Keratinocyte (primary cell): ENCODE results near the gene SH3BP1. TPM values are rescaled to one million over a fixed set of nuclear protein-coding genes. Genes with fewer than 3 reads are reported as not detected.

Source experiments
- DNase-seq: peaks from one replicate; pipeline ENCODE4 v3.0.0-alpha.2; 2011; ENCODE audit warnings: low read depth, missing footprints, low spot score
- FAIRE-seq: peaks from 2 replicates; lab custom pipeline; 2011; peaks lifted over from hg19 to GRCh38; lab: Jason Lieb, UNC
- H2AFZ ChIP-seq: 2 replicates; pipeline ENCODE4 v1.6.0; 2012; ENCODE audit warnings: low read length, control low read depth, inconsistent platforms; ENCODE audit not compliant: control insufficient read depth
- H3K27ac ChIP-seq: 2 replicates; pipeline ENCODE4 v1.5.1; 2011; ENCODE audit warnings: low read length; ENCODE audit not compliant: control insufficient read depth, insufficient read depth
- H3K27me3 ChIP-seq: 3 replicates; pipeline ENCODE4 v1.6.0; 2011; ENCODE audit warnings: low read length; ENCODE audit not compliant: control insufficient read depth, insufficient read depth; ENCODE audit errors: extremely low read depth
- H3K36me3 ChIP-seq, 2 experiments: 2 replicates in 1 of 2; 3 replicates in 1 of 2; pipeline ENCODE4 v1.5.1; 2011; ENCODE audit warnings: low read length in 2 of 2, mild to moderate bottlenecking in 1 of 2; ENCODE audit not compliant: control insufficient read depth in 2 of 2, insufficient read depth in 2 of 2; ENCODE audit errors: extremely low read depth in 1 of 2
- H3K4me1 ChIP-seq: 3 replicates; pipeline ENCODE4 v1.5.1; 2011; ENCODE audit warnings: low read length; ENCODE audit not compliant: control insufficient read depth, insufficient read depth; ENCODE audit errors: extremely low read depth
- H3K4me2 ChIP-seq: 3 replicates; pipeline ENCODE4 v1.6.0; 2011; ENCODE audit warnings: low read depth, low read length; ENCODE audit not compliant: control insufficient read depth, insufficient read depth; ENCODE audit errors: extremely low read depth
- H3K4me3 ChIP-seq, 3 experiments: fragments of 200-600 bp in 1 of 3; sonication (generic) in 1 of 3; 2 replicates in 2 of 3; 3 replicates in 1 of 3; pipeline ENCODE4 v1.5.1; 2011 to 2016; ENCODE audit warnings: low read length in 3 of 3, mild to moderate bottlenecking in 3 of 3, control low read depth in 2 of 3, inconsistent platforms in 1 of 3, low read depth in 1 of 3, mixed read lengths in 1 of 3, mixed run types in 1 of 3, moderate library complexity in 1 of 3; ENCODE audit not compliant: control insufficient read depth in 2 of 3, insufficient read depth in 2 of 3; ENCODE audit errors: extremely low read depth in 1 of 3
- H3K79me2 ChIP-seq: 2 replicates; pipeline ENCODE4 v1.6.0; 2012; ENCODE audit warnings: low read length; ENCODE audit not compliant: control insufficient read depth, insufficient read depth
- H3K9ac ChIP-seq: 3 replicates; pipeline ENCODE4 v1.6.0; 2011; ENCODE audit warnings: low read length; ENCODE audit not compliant: control insufficient read depth, insufficient read depth; ENCODE audit errors: extremely low read depth
- H3K9me1 ChIP-seq: 3 replicates; pipeline ENCODE4 v1.6.0; 2011; ENCODE audit warnings: low read length; ENCODE audit not compliant: control insufficient read depth, insufficient read depth; ENCODE audit errors: extremely low read depth
- H3K9me3 ChIP-seq: 2 replicates; pipeline ENCODE4 v1.5.1; 2012; ENCODE audit warnings: low read depth, low read length; ENCODE audit not compliant: control insufficient read depth
- H4K20me1 ChIP-seq: 3 replicates; pipeline ENCODE4 v1.6.0; 2011; ENCODE audit warnings: low read length; ENCODE audit not compliant: control insufficient read depth, insufficient read depth; ENCODE audit errors: extremely low read depth
- CTCF ChIP-seq, 3 experiments: IDR thresholded peaks in 1 of 3; conservative IDR thresholded peaks in 1 of 3; optimal IDR thresholded peaks in 1 of 3; 2 replicates in 2 of 3; 3 replicates in 1 of 3; pipeline versions ENCODE3 to v1.5.1; 2011; ENCODE audit warnings: low read length in 3 of 3, mild to moderate bottlenecking in 3 of 3, moderate library complexity in 2 of 3, control low read depth in 1 of 3, inconsistent platforms in 1 of 3; ENCODE audit not compliant: insufficient read depth in 2 of 3; ENCODE audit errors: extremely low read depth in 1 of 3
- EZH2 ChIP-seq: IDR thresholded peaks from one replicate; pipeline ENCODE4 v1.6.1; 2012; ENCODE audit warnings: inconsistent platforms, mild to moderate bottlenecking, low read length, moderate library complexity
- dilution Hi-C: fragments of 300-500 bp; cut with MboI; formaldehyde crosslinking; loops from one replicate; pipeline ENCODE4 v1.7.0; 2020; ENCODE audit warnings: low sequenced_read_pairs; ENCODE audit not compliant: extremely low pct_ligation_motif_present
- polyA plus RNA-seq, 5 experiments: library from polyadenylated mRNA; depleted of rRNA in 3 of 5; stranded (reverse) in 3 of 5; stranded (forward) in 1 of 5; unstranded in 1 of 5; fragments of >200 nt; gene quantifications; 1 replicate in 1 of 5; 2 replicates in 3 of 5; 3 replicates in 1 of 5; pipeline versions ENCODE4 v1.2.1 to v1.2.3, GENCODE V29; 2011 to 2012; ENCODE audit warnings: missing spikeins in 2 of 5, low read depth in 1 of 5, low replicate concordance in 1 of 5

Gene SH3BP1
- polyA plus RNA-seq, 1 donor (not counting 4 experiments of a cell fraction or from before 2014, with no cell fraction given) = 27.2 TPM

- H3K27me3 ChIP-seq = no peaks in the 10 kb centered on the region
- DNase-seq (no peak), FAIRE-seq (no peak)
- H3K36me3 ChIP-seq = peaks cover 4 to 8% of the 10 kb centered on the region in 2 experiments
- peaks cover 3% of the 10 kb centered on the region for H4K20me1 ChIP-seq
- no peak overlapping the region for H3K27ac ChIP-seq
- dilution Hi-C loops = no loop called here
- H3K9ac ChIP-seq = no peak overlapping the region
- no peaks in the 10 kb centered on the region for H3K9me1 ChIP-seq
- no peaks in the 10 kb centered on the region for H3K9me3 ChIP-seq
- H3K4me1 ChIP-seq = peaks cover 13% of the 10 kb centered on the region
- peaks cover 23% of the 10 kb centered on the region for H3K79me2 ChIP-seq
- no peak overlapping the region for H3K4me2 ChIP-seq
- no peak overlapping the region for H2AFZ ChIP-seq
- no peak overlapping the region for H3K4me3 ChIP-seq
- TF ChIP-seq EZH2 (no peak), CTCF (optimal IDR thresholded peaks at IDR 0.05 in 1 of 3, IDR thresholded peaks at IDR 0.05 in 1 of 3, conservative IDR thresholded peaks at IDR 0.05 in 1 of 3; ENCODE audit: extremely low read depth in 1 of 3, insufficient read depth in 2 of 3, low read length in 3 of 3) (no peak)
Observed at GRCh38 chr22:37663521-37664140, 24.2 kb downstream of the SH3BP1 start.

- FAIRE-seq = no peak
- H3K36me3 ChIP-seq = peaks cover 4 to 8% of the 10 kb centered on the region in 2 experiments
- no peak overlapping the region for H2AFZ ChIP-seq
- H3K79me2 ChIP-seq = peaks cover 19% of the 10 kb centered on the region
- H3K9ac ChIP-seq = no peak overlapping the region
- H3K9me3 ChIP-seq = no peaks in the 10 kb centered on the region
- H3K4me2 ChIP-seq = no peak overlapping the region
- dilution Hi-C loops = no loop called here
- H3K4me1 ChIP-seq = peaks cover 10% of the 10 kb centered on the region
- TF ChIP-seq CTCF (optimal IDR thresholded peaks at IDR 0.05 in 1 of 3, IDR thresholded peaks at IDR 0.05 in 1 of 3, conservative IDR thresholded peaks at IDR 0.05 in 1 of 3; ENCODE audit: extremely low read depth in 1 of 3, insufficient read depth in 2 of 3, low read length in 3 of 3) (no peak), EZH2 (no peak)
- H3K4me3 ChIP-seq = no peak overlapping the region
- peaks cover 3% of the 10 kb centered on the region for H4K20me1 ChIP-seq
- no peak for DNase-seq
- H3K27ac ChIP-seq = no peak overlapping the region
- no peaks in the 10 kb centered on the region for H3K27me3 ChIP-seq
- H3K9me1 ChIP-seq = no peaks in the 10 kb centered on the region
Observed at GRCh38 chr22:37664249-37665101, 25.0 kb downstream of the SH3BP1 start.
